Mammary epithelial cell (primary cell): ENCODE measurements around the gene HDAC4.

Experiments used
- CTCF ChIP-seq, 2 donors: IDR thresholded peaks in 1 of 2; conservative IDR thresholded peaks in 1 of 2; 2 replicates each; pipeline ENCODE4 v1.5.1; 2011 to 2012; ENCODE audit warnings: inconsistent platforms in 2 of 2, low read length in 2 of 2, mild to moderate bottlenecking in 2 of 2, control low read depth in 1 of 2, low read depth in 1 of 2; ENCODE audit not compliant: insufficient read depth in 1 of 2; ENCODE audit errors: extremely low read depth in 1 of 2
- EZH2 ChIP-seq: IDR thresholded peaks from 2 replicates; pipeline ENCODE4 v1.6.1; 2012; ENCODE audit warnings: low read length, inconsistent platforms, borderline replicate concordance

DNA sequence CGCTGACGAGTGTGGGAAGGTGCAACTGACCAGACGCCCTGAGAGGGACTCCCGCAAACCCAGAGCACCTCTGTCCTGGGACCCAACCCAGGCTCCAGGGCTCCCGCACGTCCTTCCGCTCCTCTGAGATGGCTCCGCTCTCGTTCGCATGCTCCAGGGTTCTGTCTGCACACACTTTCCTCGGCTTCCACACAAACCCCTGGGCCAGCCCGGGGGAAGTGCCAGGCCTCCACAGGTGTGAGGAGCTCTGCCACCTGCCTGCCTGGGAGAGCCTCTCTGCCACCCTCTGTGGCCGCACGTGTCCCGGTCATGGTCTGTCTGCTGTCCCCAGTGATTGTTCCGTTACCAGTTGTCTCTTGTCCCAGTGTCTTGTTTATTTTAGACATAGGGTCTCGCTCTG is 222.9 kb downstream of the HDAC4 start:
- no peak for TF ChIP-seq CTCF (conservative IDR thresholded peaks at IDR 0.05 in 1 of 2, IDR thresholded peaks at IDR 0.05 in 1 of 2; ENCODE audit: extremely low read depth in 1 of 2, insufficient read depth in 1 of 2, low read depth in 1 of 2, low read length in 2 of 2)
- no peak for TF ChIP-seq EZH2
